GM18520 (cell line): ENCODE data around the gene ENAM.
"Not testable (repeated sequence)": the region's sequence is repeated elsewhere in the genome, so short reads cannot be mapped to it uniquely, and the experiment has no call there.

Experiments used
- ATAC-seq: cut with Tn5 transposase; IDR thresholded peaks from one replicate; pipeline ENCODE4 v1.9.1; 2021; ENCODE audit not compliant: unreplicated experiment

ENAM gene

DNA sequence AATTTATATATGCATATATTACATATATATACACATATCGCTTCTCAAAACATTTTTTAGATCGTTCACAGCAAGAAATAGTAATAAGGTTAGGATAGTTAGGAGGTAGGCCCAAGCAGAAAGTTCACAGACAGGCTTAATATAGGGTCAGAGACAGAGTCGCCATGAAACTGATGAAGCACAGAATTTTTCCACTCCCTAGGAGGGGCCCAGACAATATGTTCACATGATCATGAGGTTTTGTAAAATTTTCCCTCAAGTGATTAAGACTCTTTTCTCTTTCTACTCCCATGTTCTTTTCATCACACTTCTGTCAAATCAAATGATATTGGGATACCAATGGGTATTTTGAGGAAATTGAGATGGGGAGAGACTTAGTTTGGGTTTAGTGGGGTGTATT, 5.2 kb upstream of the ENAM start:
- no peak for ATAC-seq

DNA sequence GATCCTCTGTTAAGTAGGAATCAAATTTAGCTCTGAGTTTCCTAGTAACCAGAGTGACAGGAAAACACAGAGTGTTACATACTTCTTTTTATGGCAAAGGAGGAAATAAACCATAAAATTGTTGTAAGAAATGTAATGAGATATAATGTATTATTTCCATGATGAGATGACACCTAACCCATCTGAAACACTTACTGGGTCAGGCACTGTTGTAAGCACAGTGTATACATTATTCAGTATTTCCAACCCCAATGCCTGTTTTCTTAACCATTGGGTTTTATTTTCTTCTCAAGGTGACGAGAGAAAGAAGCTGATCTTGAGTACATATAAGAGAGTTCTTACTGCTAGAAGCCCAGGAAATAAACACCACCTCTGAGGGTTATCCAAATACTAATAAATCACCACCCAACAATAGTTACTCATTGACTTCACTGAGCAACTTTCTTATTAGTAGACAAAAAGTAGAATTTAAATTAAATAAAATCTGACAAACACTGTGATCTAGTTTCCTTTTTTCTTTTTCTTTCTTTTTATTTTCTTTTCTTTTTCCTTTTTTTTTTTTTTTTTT, 4.2 kb upstream of the ENAM start:
- ATAC-seq, result no peak

DNA sequence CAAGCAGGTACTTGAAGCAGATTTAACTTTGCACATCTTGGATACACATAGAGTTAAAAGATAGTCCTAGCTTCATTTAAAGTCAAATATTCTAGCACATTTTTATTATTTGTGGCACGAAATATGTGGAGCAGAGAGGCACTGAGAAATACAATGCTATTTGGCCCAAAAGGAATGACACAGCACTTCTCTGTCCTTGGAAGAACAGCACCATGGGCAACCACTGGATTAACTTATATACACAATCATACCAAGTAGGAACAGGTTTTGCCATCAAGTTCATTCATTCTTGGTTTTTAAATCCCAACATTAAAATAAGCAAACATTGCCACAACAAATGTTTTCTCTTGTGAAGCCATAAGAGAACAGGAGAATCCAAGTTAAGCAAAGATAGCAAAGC, 924 bp upstream of the ENAM start:
- ATAC-seq, result no peak

DNA sequence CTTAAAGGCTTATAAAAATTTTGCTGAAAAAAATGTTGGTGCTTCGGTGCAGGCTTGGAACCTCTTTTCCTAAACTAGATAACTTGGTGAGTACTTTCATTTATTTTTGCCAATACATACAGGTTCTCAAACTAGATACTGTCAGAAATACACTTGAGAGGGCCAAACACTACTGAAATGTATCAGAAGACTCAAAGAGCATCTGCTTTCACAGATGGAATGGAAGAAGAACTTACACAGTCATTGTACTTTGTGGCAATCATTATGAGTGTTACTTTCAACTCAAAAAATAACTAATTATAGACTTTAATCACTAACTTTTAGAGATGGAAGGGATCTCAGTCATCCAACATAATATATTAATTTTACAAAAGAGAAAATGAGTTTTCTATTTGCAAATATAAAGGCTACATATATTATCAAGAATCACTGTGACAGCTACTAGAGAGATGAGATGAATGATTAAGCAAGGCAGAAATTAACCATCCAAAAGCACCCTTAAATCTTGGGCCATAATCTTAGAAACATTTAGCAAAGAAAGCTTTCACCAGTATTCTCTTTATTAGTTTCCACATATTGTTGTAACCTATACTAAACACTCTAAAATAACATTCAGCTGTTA, 1.0 kb downstream of the ENAM start:
- ATAC-seq, result peak; percentile 69

DNA sequence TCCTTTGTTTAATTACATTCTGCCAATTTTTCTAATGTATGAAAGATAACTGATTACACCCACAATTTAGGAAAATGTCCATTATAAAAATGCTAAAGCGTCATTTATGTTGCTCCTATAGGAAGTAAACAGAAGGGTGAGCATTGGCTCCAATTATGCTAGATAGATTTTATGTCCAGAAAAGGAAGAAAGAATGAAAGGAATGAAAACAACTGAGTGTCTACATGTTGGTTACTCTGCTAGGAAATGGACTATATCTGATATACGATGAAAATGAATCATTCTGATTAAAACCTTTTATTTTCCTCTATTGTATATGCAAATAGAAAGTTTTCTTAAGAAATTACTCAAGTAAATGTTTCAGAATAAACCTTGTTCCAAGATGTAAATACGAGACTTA, 1.6 kb downstream of the ENAM start:
- no peak for ATAC-seq

DNA sequence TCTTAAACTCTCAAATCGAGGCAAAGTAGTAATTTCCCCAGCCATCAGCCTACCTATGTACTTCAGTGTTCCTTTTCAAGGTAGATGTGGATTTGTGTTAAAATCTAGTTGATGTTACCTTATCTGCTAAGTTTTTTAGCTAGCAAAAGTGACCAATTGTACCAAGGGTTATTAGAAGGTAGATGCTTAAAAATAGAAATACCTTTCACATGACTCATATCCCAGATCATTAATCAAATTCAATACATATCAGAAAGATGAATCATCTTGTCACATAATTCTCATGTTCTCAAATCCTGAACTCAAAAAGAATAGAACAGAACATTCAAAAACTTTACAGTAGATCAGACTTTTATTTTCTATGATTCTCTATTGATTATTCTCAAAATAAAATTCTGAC, 3.5 kb downstream of the ENAM start:
- ATAC-seq, result no peak

DNA sequence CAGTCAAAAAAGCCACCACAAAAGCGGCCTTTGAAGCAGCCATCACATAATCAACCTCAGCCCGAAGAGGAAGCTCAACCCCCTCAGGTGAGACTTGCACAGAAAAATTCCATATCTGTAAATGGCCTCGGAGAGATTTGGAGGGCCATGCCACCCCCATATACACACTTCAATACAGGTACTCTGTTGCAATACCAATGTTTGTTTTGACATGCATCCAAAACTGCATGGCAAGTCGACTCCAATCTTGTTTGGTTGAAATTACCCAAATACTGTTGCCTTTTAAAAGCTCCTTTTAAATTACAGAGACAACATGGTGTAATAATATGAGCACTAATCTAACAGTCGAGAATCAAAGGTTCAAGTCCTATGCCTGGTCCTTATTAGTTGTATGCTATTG, 5.9 kb downstream of the ENAM start:
- ATAC-seq, result no peak

DNA sequence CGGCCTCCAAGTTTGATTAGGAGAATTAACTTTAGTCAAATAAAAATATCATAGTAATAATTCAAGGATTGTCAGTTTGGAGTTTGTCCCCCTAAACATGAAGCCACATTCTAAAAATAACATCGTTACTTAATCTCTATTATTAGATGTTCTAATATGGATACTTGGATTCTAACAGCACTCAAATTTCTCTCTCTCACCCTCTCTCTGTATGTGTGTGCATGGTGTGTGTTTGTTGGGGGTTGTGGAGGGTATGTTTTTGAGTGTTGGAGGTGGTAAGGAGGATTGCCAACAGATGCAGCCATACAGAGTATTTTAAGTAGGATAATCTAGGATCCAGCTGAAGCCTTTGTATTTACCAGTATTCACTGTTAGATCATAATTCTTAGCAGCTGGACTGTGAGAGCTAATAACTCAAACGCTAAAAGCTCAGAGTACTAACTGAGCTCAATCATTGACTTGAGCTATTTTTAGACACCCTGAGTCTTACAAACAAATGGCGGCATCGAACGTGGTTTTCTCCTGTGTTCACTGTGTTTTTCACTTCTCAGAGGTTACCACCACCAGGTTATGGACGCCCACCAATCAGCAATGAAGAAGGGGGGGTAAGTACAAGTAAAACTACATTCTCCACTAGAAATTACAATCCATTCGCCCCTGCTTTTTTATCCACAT, 8.8 kb downstream of the ENAM start:
- ATAC-seq, result no peak

DNA sequence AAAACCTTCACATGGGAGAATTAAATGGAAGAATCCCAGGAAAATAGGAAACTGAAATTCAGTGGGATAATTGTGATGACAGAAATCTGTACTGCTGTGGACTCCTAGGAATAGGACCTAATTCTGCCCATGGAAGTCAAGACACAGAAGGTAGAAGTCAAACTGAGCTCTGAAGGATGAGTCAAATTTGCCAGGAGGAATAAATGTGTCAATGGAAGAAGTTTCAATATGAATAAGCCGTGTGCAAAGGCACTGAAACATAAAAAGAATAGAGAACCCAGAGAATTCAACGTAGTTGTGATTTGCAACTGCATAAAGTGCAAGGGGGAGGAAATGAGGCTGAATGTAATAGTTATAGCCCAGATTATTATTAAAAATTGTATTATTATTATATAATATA, 11.6 kb downstream of the ENAM start:
- no peak for ATAC-seq

DNA sequence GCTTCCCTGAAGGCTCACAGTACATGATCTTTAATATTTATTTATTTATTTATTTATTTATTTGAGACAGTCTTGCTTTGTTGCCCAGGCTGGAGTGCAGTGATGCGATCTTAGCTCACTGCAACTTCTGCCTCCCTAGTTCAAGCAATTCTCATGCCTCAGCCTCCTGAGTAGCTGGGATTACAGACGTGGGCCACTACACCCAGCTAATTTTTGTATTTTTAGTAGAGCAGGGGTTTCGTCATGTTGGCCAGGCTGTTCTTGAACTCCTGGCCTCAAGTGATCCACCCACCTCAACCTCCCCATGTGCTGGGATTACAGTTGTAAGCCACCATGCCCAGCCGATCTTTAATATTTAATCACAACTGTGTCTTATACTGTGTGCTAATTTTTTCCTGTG, 22.2 kb downstream of the ENAM start:
- not testable (repeated sequence) for ATAC-seq

DNA sequence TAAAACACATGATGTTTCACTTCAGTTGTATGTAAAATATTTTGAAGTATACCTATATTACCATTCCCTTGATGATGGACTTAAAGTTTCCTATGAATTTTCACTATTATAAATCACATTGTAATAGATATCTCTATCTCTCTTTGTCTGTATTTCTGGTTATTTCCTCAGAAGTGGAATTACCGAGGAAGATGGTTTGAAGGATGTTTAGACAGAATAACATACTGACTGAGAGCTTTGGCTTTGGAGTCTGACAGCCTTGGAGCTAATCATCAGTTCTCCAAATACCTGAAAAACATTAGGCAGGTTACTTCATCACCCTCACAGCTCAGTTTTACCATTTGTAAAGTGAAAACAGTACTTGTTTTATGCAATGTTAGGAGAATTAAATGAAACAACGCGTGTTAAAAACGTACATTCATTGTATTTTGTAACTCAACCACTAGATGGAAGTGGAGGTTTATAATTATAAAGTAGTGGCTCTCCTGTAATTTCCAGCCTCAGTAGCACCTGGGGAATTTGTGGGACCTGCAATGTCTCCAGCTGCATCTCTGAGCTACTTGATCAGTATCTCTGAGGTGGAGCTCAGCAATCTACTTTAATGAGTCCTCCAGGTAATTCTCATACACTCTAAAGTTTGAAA, 23.4 kb downstream of the ENAM start:
- ATAC-seq, result no peak

DNA sequence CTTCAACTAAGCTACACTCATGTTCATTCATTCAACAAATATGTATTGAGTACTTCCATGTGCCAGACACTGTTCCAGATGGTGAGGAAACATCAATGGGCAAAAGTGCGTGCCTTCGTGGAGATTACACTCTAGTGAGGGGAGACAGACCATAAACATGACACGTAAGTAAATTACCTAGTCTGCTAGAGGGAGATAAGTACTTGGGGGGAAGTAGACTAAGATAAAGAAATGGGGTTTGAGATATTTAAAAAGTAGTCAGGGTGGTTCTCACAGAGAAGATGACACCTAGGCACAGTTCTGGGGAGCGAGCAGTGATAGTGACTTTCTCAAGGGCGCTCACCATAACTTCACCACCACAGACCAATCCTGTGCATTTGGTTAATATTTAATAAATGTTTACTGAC, 26.1 kb downstream of the ENAM start:
- no peak for ATAC-seq

DNA sequence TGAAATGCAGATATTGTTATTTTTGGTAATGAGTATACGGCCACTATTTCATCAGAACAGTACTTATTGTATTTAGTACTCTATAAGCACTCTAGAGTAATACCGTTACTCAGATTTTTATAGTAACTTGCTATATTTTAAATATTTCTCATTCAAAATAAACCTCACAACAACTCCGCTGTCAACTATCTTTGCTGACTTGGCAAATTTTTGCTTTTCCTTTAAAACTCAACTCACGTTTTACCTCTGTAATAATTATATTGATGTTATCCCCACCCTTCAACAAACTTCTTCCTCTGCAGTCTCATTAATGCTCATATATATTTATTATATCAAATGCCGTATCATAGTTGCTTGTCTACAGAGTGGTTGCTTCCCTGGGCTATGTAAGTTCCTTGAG, 28.8 kb downstream of the ENAM start:
- no peak for ATAC-seq

DNA sequence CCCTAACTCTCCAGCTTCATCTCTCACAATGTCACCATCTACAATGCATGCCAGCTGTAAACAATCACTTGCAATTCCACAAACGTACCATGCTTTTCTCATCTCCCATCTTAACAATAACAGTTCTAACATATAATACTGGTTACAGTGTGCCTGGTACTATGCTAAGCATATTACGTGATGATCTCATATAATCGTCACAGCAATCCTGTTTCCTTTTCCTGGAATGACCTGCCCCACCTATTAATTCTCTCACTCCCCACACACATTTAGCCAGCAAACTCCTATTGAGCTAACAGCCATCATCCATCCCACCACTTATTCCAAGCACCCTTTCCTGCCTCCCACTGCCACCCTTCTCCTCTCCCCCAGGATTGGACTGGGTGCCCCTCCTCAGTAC, 29.9 kb downstream of the ENAM start:
- no peak for ATAC-seq

DNA sequence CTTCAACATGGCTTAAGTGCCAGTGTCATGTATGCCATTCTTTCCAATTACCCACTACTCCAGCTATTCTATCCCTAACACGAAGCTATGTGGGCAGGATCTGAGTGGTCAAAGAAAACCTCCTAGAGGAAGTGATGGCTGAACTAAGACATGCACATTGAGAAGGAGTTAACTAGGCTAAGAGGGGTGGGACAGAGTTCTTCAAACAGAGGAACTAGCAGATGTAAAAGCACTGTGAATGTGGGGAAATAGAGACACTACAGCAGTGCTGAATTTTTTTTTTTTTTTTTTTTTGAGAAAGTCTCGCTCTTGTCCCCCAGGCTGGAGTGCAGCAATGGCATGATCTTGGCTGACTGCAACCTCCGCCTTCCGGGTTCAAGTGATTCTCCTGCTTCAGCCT, 31.6 kb downstream of the ENAM start:
- no peak for ATAC-seq

DNA sequence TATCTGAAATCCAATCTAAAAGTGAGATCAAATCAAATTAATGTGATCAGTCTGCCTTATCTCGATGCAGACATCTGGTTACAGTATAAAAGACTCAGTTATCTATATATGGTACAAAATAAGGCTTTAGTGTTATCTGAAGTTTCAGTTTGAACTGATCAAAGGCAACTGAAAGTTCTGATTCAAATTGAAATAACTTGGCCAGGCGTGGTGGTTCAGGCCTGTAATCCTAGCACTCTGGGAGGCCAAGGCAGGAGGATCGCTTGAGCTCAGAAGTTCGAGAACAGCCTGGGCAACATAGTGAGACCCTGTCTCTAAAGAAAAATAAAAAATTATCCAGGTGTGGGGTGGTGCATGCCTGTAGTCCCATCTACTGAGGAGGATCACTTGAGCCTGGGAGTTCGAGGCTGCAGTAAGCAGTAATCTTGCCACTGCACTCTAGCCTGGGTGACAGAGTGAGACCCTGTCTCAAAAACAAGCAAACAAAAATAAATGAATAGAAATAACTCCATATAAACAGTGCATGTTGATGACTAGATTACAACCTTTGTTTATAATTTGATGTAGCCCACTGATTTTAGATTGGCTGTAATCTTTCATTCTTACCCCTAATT, 32.9 kb downstream of the ENAM start:
- peak; percentile 63 for ATAC-seq

DNA sequence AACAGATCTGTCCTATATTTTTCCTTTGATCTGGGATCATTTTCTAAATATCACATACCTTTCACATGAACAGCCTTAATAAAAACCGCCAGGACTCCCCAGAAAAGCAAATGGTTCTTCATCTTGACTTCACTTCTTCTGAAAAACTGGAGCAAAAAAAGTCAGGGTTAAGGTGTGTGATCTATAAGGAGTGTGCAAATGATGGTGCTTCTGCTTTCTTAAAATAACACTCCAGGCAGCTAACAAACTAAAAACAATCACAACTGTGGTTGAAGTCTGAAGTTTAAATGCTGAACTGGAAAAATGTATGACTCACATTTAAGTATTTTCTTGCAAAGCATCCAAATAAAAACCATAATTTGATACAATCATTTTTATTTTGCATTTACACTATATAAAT, 37.8 kb downstream of the ENAM start, which contains the start of gene JCHAIN:
Gene JCHAIN (minus strand): TSS at position 140 of the 400 bp plus-strand sequence. CDS start 18 bp downstream, at position 122.
- peak; percentile 48 for ATAC-seq

DNA sequence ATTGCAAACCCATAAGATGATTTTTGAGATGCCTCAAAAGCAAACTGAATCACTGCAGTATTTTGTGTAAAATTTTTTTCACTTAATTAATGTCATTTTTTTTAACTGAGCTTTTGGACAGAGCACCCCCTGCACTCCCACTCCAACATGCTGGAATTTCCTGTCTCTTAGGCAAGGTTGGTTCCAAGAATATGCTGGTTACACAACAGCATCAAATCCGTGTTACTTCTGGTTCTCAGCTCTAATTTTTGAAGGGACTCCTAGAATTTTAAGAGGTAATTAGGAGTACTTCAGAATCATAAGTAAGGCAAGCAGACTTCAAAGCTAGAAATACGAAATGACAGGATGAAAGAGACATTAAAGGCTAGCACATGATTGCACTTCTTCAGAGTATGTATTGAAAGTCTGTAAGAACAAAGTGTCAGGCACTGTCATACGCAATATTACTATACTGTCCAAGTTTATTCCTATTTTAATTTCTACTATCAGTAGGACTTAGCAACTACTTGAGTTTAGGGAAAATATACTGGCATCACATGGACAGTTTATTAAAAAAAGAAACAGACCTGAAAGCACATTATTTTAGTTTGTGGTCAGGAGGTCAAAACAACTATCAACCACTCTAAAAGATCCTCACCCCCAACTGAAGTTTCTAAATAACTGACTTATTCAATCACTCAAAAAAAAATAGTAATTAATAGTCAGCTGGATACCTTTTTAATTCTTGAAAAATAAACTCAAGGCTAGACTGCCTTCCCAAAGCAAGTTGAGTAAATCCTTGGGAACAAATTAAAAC, 39.4 kb downstream of the ENAM start:
- ATAC-seq, result no peak

DNA sequence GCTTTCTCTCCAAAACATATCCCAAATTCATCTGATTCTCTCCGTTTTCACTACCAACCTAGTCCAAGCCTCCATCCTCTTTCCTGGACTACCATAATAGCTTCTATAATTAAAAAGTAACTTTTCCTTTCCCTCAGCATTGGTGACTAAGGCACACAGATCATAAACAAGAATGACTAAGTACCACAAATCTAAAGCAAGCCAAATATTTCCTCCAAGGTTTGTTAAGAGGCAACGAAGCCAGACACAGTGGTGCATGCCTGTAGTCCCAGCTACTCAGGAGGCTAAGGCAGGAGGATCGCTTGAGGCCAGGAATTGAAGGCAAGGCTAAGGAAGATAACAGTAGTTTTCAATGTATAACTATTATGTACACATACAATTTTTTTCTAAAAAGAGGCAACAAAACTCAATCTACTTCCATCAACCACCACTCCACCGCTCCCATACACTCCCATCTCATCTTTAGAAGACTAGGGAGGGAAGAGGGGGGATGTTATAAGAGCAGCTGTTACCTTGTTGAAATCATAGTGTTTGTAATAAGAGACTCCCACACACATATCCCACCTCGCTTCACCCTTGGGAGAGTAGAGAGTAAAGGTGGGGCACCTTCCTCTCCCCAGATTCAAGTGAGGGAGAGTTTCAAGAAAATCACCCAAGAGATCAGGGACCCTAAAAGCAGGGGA, 41.9 kb downstream of the ENAM start:
- no peak for ATAC-seq

DNA sequence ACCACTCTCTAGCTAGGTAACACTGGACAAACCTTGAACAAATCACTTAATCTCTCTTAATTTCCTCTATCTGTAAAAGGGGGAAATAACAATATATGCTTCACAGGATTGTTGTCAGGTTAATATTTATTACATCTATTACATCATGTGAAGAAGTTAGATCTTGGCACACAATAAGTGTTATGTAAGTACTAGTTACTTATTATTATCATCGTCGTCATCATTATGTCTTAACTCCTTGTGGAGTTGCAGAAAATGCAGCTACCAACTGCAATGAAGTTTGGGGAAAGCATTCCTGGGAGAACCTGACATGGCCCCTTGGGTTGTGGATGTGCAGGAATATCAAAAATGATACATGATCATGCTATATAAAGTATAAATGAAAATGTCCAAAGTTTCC, 42.5 kb downstream of the ENAM start:
- ATAC-seq, result no peak
